Measurements from ENCODE around the gene CTXND1. TPM values are rescaled to one million over a fixed set of nuclear protein-coding genes. Genes with fewer than 3 reads are reported as not detected.

Gene CTXND1
- total RNA-seq, 4 donors from 2014 or later: 0.33 to 0.80 (median 0.56) TPM

DNA sequence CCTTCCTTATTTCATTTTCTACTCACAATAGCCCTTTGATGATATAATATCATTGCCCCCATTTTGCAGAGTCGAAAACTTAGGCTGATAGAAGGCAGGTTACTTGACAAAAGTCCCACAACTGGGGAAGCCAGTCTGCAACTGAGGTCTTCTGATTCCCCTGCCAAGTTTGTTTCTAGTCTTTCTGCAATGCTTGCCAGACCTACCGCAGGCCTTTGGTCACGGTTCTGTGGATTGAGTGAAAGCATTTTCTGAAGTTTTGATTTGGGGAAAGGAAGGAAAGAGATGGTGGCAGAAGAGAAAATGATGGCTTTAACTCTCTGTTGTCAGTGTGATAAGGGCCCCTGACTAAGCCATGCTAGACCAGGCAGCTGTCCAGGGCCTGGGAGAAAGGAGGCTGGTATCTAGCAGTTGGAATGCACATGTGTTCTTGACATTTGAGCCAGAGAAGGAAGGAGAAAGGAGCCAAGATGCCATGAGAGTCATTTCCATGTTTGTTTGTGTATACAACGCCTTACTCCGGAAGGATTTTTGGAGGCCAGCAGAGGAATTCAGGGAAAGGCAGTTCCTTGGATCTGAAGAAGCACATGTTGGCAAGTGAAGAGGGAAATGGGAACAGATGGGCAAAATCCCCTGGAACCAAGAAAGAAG lies 69.3 kb downstream of the CTXND1 start:
- H3K27me3 ChIP-seq: no peaks in the 10 kb centered on the region
- H3K36me3 ChIP-seq: peaks cover 40 to 91% (median 60%) of the 10 kb centered on the region in 4 donors
- H3K4me1 ChIP-seq: peaks cover 0 to 5% (median 0%) of the 10 kb centered on the region in 4 donors
- no peak for DNase-seq (ENCODE audit: extremely low spot score)
- 64% methylated on average over 5 of the region's 5 CpGs for WGBS
- no peak overlapping the region for H3K27ac ChIP-seq (replicated peaks in 1 of 4)
- TF ChIP-seq, protein P1, sequence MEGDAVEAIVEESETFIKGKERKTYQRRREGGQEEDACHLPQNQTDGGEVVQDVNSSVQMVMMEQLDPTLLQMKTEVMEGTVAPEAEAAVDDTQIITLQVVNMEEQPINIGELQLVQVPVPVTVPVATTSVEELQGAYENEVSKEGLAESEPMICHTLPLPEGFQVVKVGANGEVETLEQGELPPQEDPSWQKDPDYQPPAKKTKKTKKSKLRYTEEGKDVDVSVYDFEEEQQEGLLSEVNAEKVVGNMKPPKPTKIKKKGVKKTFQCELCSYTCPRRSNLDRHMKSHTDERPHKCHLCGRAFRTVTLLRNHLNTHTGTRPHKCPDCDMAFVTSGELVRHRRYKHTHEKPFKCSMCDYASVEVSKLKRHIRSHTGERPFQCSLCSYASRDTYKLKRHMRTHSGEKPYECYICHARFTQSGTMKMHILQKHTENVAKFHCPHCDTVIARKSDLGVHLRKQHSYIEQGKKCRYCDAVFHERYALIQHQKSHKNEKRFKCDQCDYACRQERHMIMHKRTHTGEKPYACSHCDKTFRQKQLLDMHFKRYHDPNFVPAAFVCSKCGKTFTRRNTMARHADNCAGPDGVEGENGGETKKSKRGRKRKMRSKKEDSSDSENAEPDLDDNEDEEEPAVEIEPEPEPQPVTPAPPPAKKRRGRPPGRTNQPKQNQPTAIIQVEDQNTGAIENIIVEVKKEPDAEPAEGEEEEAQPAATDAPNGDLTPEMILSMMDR (IDR thresholded peaks at IDR 0.05): no peak
- no peak for TF ChIP-seq EP300 (IDR thresholded peaks at IDR 0.05)
- no peak for TF ChIP-seq POLR2A (IDR thresholded peaks at IDR 0.05; ENCODE audit: low read depth)
- TF ChIP-seq POLR2AphosphoS5 (IDR thresholded peaks at IDR 0.05): no peak
- intact Hi-C loops (cut with DNase I): no loop called here
- no peaks in the 10 kb centered on the region for H3K9me3 ChIP-seq
- H3K4me3 ChIP-seq: no peak overlapping the region

DNA sequence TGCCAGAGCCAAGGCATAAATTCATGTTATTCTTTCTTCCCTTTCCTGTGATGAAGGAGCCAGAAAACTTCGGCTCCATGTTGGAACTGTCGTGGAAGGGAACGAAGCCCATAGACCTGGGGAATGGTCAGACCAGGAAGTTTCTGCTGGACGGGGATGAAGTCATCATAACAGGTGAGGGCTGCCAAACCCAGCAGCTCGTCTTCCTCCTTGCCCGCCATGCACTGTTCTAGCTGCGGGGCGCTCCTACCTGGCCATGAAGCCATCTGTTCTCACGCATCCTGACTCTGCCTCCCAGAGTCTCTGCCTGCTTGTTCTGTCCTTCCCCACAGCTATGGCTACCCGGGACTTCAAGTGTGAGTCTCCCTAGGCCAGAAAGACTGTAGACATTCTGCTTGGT lies 71.0 kb downstream of the CTXND1 start:
- no peak overlapping the region for H3K4me3 ChIP-seq
- peaks cover 24 to 89% (median 54%) of the 10 kb centered on the region in 4 donors for H3K36me3 ChIP-seq
- intact Hi-C loops (cut with DNase I): no loop called here
- TF ChIP-seq EP300 (IDR thresholded peaks at IDR 0.05): no peak
- TF ChIP-seq POLR2AphosphoS5 (IDR thresholded peaks at IDR 0.05): no peak
- TF ChIP-seq, protein P1 (IDR thresholded peaks at IDR 0.05): no peak
- TF ChIP-seq POLR2A (IDR thresholded peaks at IDR 0.05; ENCODE audit: low read depth): no peak
- peaks cover 0 to 5% (median 0%) of the 10 kb centered on the region in 4 donors for H3K4me1 ChIP-seq
- H3K9me3 ChIP-seq: no peaks in the 10 kb centered on the region
- WGBS: 94% methylated on average over 6 of the region's 10 CpGs
- H3K27ac ChIP-seq (replicated peaks in 1 of 4): no peak overlapping the region
- DNase-seq (ENCODE audit: extremely low spot score): no peak
- no peaks in the 10 kb centered on the region for H3K27me3 ChIP-seq

DNA sequence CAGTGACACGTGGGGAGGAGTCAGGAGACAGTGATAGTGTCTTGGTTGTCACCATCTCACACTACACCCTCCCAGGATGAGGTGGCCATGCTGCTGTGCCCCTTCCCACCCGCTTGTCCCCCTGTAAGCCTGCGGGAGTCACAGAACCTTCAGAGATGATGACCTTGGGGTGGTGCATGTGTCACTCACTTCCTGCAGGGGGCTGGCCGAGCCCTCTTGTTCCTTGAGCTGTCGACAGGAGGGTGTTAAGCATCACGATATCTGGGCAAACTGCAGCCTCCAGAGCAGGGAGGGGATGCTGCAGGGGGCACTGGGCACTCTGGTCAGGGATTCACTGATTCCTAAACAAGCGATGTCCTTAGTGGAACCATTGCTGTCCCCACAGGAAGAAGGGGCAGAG lies 71.5 kb downstream of the CTXND1 start:
- no peak overlapping the region for H3K27ac ChIP-seq (replicated peaks in 1 of 4)
- TF ChIP-seq, protein P1 (IDR thresholded peaks at IDR 0.05): no peak
- TF ChIP-seq POLR2A (IDR thresholded peaks at IDR 0.05; ENCODE audit: low read depth) (no peak), EP300 (IDR thresholded peaks at IDR 0.05) (no peak), POLR2AphosphoS5 (IDR thresholded peaks at IDR 0.05) (no peak)
- peaks cover 20 to 89% (median 48%) of the 10 kb centered on the region in 4 donors for H3K36me3 ChIP-seq

DNA sequence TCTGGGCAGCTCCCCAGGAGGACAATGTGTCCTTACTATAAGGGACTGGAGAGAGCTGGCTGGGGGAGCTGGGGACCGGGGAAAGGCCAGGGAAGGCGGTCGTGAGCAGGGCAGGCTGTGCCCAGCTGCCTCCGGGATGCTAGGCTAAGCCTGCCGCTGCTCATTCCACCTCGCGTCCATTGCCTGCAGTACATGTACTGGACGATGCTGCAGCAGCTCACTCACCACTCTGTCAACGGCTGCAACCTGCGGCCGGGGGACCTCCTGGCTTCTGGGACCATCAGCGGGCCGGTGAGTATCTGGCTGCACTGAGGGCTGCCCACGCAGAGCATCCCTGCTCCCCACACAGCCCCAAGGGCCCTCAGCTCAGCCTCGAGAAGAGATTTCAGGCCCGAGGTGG lies 72.1 kb downstream of the CTXND1 start:
- intact Hi-C loops (cut with DNase I): no loop called here

More for the DNA sequence above, 71.5 kb downstream of the CTXND1 start:
- Histone ChIP-seq H3K27me3 (no peaks in the 10 kb centered on the region), H3K4me1 (peaks cover 0 to 5% (median 0%) of the 10 kb centered on the region in 4 donors), H3K4me3 (no peak overlapping the region), H3K9me3 (no peaks in the 10 kb centered on the region)
- 69% methylated on average over 2 of the region's 7 CpGs for WGBS
- intact Hi-C loops (cut with DNase I): no loop called here
- no peak for DNase-seq (ENCODE audit: extremely low spot score)

More for the DNA sequence above, 72.1 kb downstream of the CTXND1 start:
- peaks cover 19 to 89% (median 46%) of the 10 kb centered on the region in 4 donors for H3K36me3 ChIP-seq
- no peaks in the 10 kb centered on the region for H3K27me3 ChIP-seq
- TF ChIP-seq POLR2A (IDR thresholded peaks at IDR 0.05; ENCODE audit: low read depth) (no peak), EP300 (IDR thresholded peaks at IDR 0.05) (no peak), POLR2AphosphoS5 (IDR thresholded peaks at IDR 0.05) (no peak)
- TF ChIP-seq, protein P1 (IDR thresholded peaks at IDR 0.05): no peak
- no peak for DNase-seq (ENCODE audit: extremely low spot score)
- 95% methylated on average over 10 of the region's 16 CpGs for WGBS
- H3K4me1 ChIP-seq: peaks cover 0 to 5% (median under 1%) of the 10 kb centered on the region in 4 donors
- H3K4me3 ChIP-seq: no peak overlapping the region
- H3K9me3 ChIP-seq: no peaks in the 10 kb centered on the region
- H3K27ac ChIP-seq (replicated peaks in 1 of 4): no peak overlapping the region

Measured in esophagus muscularis mucosa (tissue), 4 donors.